MM.1S (cell line): ENCODE measurements around the gene NFIX.

Source experiments
- CTCF ChIP-seq: fragments of 300-600 bp; sonication (generic); IDR thresholded peaks from 2 replicates; pipeline ENCODE4 v1.5.1; 2016; ENCODE audit warnings: antibody characterized with exemption, low read length, mixed read lengths
- EZH2 ChIP-seq: fragments of 300-600 bp; sonication (generic); optimal IDR thresholded peaks from 2 replicates; pipeline ENCODE3; 2017; ENCODE audit warnings: low read depth, mild to moderate bottlenecking, antibody characterized with exemption, low read length, mixed read lengths
- EZH2phosphoT487 ChIP-seq: fragments of 300-600 bp; sonication (generic); IDR thresholded peaks from 2 replicates; pipeline ENCODE4 v1.6.1; 2018; ENCODE audit warnings: antibody characterized with exemption, low read length

- no peak for TF ChIP-seq CTCF
- no peak for TF ChIP-seq EZH2
- TF ChIP-seq EZH2phosphoT487, result no peak
Observed at GRCh38 chr19:12967907-12968306, 27.4 kb upstream of the NFIX start.
